AG10803 (cell line): ENCODE results near the gene FAM217A.
A peak's percentile ranks its signal among the peaks of the same experiment; 100 is the strongest.

Source experiments
- DNase-seq: peaks from one replicate; pipeline ENCODE4 v3.0.0; 2010; ENCODE audit warnings: low read depth
- H3K4me3 ChIP-seq: 2 replicates; pipeline ENCODE4 v1.5.1; 2011; ENCODE audit warnings: mild to moderate bottlenecking, low read length, control low read depth
- TF ChIP-seq, protein P1 (sequence below): conservative IDR thresholded peaks from 2 replicates; pipeline ENCODE4 v1.5.1; 2011; ENCODE audit warnings: mild to moderate bottlenecking, low read length, control low read depth, inconsistent platforms

FAM217A gene

DNA sequence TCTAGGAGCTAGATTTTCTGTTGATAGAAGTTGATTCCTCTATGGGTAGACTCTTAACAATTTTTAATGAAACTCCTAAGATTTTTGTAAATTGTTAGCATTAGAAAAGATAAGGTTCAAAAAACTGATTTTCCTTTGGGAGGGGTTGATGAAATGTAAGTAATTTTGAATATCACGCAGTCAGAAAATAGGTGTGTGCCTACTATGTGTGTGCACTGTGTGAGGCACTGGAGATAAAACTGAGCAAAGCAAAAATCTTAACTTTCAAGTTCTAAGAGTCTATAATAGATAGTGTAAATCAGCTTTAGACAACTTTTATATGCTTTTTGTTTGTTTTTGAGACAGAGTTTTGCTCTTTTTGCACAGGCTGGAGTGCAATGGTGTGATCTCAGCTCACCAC is 53.3 kb downstream of the FAM217A start:
- no peak overlapping the region for H3K4me3 ChIP-seq
- no peak for DNase-seq
- TF ChIP-seq, protein P1, sequence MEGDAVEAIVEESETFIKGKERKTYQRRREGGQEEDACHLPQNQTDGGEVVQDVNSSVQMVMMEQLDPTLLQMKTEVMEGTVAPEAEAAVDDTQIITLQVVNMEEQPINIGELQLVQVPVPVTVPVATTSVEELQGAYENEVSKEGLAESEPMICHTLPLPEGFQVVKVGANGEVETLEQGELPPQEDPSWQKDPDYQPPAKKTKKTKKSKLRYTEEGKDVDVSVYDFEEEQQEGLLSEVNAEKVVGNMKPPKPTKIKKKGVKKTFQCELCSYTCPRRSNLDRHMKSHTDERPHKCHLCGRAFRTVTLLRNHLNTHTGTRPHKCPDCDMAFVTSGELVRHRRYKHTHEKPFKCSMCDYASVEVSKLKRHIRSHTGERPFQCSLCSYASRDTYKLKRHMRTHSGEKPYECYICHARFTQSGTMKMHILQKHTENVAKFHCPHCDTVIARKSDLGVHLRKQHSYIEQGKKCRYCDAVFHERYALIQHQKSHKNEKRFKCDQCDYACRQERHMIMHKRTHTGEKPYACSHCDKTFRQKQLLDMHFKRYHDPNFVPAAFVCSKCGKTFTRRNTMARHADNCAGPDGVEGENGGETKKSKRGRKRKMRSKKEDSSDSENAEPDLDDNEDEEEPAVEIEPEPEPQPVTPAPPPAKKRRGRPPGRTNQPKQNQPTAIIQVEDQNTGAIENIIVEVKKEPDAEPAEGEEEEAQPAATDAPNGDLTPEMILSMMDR = no peak

DNA sequence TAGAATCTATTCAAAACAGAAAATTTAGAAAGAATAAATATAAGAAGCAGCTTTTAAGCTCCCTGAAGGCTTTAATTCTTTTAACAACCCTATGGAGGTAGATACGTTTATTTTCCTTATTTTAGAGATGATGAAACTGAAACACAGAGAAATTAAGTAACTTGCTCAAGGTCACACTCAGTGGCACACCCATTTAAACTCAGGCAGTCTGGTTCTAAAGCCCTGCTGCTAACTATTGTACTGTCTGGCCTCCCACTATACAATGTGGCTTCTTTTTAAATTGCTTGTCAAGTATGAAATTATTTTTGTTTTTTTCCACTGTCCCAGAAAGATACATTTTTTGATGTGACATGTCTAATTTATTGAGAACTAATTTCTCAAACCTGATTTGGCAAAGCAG is 55.7 kb downstream of the FAM217A start:
- H3K4me3 ChIP-seq = peak overlapping the region; percentile 90; the same call in 1 of the 2 replicates
- TF ChIP-seq, protein P1 = no peak
- peak; percentile 33 for DNase-seq

DNA sequence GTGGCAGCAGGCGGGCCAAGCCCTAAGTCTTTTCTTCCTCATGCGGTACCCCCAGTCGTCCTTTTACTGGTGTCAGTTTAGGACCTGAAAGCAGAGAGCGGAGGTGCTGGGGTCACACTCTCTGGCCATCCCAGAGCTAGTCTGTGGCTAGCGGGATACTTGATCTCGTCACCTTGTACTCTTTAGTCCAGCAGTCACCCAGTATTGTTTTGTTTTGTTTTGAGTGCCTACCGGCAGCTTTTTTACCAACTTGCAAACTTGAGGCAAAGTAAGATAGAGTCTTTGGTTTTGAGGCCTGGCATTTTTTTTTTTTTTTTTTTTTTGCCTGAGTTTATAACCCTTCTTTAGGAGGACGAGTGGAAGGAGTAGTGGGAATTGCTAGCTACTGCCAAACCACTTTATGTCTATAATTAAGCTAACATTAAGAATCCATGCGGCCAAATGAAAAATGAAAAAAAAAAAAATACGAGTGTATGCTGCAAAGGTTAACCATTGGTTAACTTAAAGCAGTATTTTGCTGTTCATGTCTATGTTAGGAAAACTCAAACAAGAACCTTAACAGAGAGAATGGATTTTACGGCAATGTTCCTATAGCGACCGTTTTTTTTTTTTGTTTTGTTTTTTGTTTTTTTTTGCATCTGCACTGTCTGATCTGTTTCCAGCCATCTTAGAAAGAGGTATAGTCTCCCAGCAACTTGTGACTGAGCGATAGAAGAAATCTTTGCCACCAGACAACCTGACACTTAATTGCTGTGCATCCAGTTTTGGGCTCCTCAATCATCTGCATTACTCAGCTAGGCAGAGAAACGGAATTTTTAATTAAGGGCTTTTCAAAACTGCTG is 56.9 kb downstream of the FAM217A start:
- peak; percentile 23 for DNase-seq
- H3K4me3 ChIP-seq = peak overlapping the region; percentile 90
- TF ChIP-seq, protein P1 = no peak

DNA sequence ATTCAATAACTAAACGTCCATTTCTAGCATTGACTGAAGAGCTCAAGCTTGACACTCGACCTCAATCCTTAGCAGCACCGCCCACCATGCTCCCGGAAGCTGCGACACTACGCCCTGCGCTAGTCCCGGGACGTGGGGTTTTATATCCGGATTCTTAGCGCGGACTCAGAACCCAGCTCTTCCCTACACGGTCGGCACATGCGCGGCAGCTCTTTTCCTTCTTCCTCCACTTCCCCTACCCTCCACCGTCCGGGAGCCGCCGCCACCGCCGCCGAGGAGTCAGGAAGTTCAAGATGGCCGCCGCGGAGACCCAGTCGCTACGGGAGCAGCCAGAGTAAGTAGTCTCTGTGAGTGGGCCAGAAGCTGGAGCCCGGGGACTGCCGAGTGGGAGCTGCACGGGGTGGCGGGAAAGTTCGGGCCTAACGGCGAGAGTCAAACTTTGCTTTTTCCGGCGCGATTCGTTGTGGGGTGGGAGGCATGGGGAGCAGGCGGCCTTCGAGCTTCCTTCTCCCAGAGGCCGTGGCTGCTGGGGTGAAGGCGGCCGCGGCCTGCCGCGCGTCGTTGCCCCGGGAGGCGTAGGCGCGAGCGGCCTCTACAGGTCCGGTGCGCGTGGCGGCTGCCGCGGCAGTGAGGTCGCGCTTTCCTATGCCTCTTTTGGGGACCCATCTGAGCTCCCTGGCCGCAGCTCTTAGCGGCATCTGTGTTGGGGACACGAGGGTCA is 57.6 kb downstream of the FAM217A start:
- TF ChIP-seq, protein P1 = peak; percentile 27

DNA sequence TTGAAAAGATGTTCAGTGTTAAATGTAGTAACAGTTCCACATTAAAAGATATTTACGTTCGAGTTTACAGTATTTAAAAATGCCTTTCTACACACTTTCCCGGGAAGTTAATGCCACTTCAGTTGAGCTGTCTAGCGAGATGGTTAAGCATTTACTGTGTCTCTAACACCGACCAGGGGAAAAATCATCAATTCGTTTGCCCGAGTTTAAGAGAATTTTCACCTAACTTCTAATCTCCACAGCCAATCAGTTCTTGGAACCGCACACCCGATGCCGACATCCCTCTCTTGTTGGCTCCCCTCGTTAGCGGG is 58.2 kb downstream of the FAM217A start:
- TF ChIP-seq, protein P1 = no peak
- DNase-seq = no peak
- H3K4me3 ChIP-seq = peak overlapping the region; percentile 90

More for the DNA sequence above, 57.6 kb downstream of the FAM217A start:
- peak; percentile 97 for DNase-seq
- H3K4me3 ChIP-seq = peak overlapping the region; percentile 90

DNA sequence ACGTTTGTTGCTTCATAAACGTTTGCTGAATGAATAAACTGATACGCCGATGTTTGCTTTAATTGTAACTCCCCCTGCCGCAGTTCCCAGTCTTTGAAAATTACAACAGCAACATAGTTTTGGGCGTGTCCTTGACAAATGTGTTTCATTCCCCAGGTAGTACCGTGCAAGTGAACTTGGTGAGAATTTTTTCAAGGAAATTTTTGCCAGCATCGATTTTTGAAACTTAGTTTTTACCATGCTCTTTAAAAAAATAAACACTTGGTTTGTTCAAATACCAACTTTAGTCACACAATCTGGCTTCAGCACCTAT is 60.1 kb downstream of the FAM217A start:
- no peak for DNase-seq
- H3K4me3 ChIP-seq = peak overlapping the region; percentile 86
- TF ChIP-seq, protein P1 = no peak
